SIG-M5 treated with dmso at 0.1 percent for 504 hours (cell line): ENCODE measurements around the gene CMSS1.
"Not testable (repeated sequence)": the region's sequence is repeated elsewhere in the genome, so short reads cannot be mapped to it uniquely, and the experiment has no call there.

Source experiments
- DNase-seq: peaks from one replicate; lab custom pipeline; 2025; ENCODE audit not compliant: unreplicated experiment; lab: John Stamatoyannopoulos, UW

CMSS1 gene

GRCh38 chr3:99817047-99817436, 620 bp upstream of the CMSS1 start:
- DNase-seq: peak; percentile 10

GRCh38 chr3:99818818-99819217, 1.2 kb downstream of the CMSS1 start:
- DNase-seq: no peak

- no peak for DNase-seq
Observed at GRCh38 chr3:99823723-99824711, 6.4 kb downstream of the CMSS1 start.

- DNase-seq: no peak
Observed at GRCh38 chr3:99825004-99825640, 7.5 kb downstream of the CMSS1 start.

GRCh38 chr3:99829844-99830243, 12.2 kb downstream of the CMSS1 start:
- DNase-seq: no peak

GRCh38 chr3:99833617-99834205, 16.0 kb downstream of the CMSS1 start:
- DNase-seq: no peak

GRCh38 chr3:99834211-99834957, 16.7 kb downstream of the CMSS1 start:
- DNase-seq: no peak

GRCh38 chr3:99836681-99837080, 19.0 kb downstream of the CMSS1 start:
- no peak for DNase-seq

- DNase-seq: no peak
Observed at GRCh38 chr3:99837715-99838114, 20.1 kb downstream of the CMSS1 start.

- no peak for DNase-seq
Observed at GRCh38 chr3:99838755-99839154, 21.1 kb downstream of the CMSS1 start.

GRCh38 chr3:99839613-99840012, 22.0 kb downstream of the CMSS1 start:
- no peak for DNase-seq

- not testable (repeated sequence) for DNase-seq
Observed at GRCh38 chr3:99841949-99842348, 24.3 kb downstream of the CMSS1 start.

GRCh38 chr3:99842826-99843589, 25.3 kb downstream of the CMSS1 start:
- peak; percentile 40 for DNase-seq

GRCh38 chr3:99843590-99844258, 26.1 kb downstream of the CMSS1 start:
- no peak for DNase-seq

- peak; percentile 66 for DNase-seq
Observed at GRCh38 chr3:99845331-99845730, 27.7 kb downstream of the CMSS1 start.

- no peak for DNase-seq
Observed at GRCh38 chr3:99845999-99846398, 28.3 kb downstream of the CMSS1 start.

- no peak for DNase-seq
Observed at GRCh38 chr3:99846477-99847160, 29.0 kb downstream of the CMSS1 start.

GRCh38 chr3:99848433-99848832, 30.8 kb downstream of the CMSS1 start:
- DNase-seq: no peak

- peak; percentile 54 for DNase-seq
Observed at GRCh38 chr3:99850608-99851007, 32.9 kb downstream of the CMSS1 start.
